Motor neuron (in vitro differentiated cells): ENCODE measurements around the gene FIGN. TPM values are rescaled to one million over a fixed set of nuclear protein-coding genes. Genes with fewer than 3 reads are reported as not detected.

Source experiments
- ATAC-seq, 8 experiments: fragments of 200-7000 bp; cut with Tn5 transposase; replicated peaks in 6 of 8; 2 replicates each; pipeline ENCODE4 v1.8.0; 2021; ENCODE audit warnings: mild to moderate bottlenecking in 8 of 8, moderate library complexity in 8 of 8
- H3K27ac ChIP-seq, 2 donors: fragments of 250-450 bp; sonication (Bioruptor Pico); 2 replicates each; pipeline ENCODE4 v1.9.0; 2021; ENCODE audit warnings: antibody characterized with exemption in 2 of 2, mild to moderate bottlenecking in 2 of 2, moderate library complexity in 1 of 2
- H3K4me1 ChIP-seq, 2 donors: fragments of 250-450 bp; sonication (Bioruptor Pico); replicated peaks in 1 of 2; 2 replicates each; pipeline ENCODE4 v1.6.1; 2021; ENCODE audit warnings: antibody characterized with exemption in 2 of 2, mild to moderate bottlenecking in 2 of 2, moderate library complexity in 1 of 2
- H3K4me3 ChIP-seq, 5 donors: fragments of 250-450 bp; sonication (Bioruptor Pico); 2 replicates each; pipeline ENCODE4 v1.9.0; 2021; ENCODE audit warnings: antibody characterized with exemption in 5 of 5, mild to moderate bottlenecking in 5 of 5, moderate library complexity in 4 of 5
- WGBS, 10 experiments: fragments of 450-650 bp; shearing (Covaris generic); methylation state at CpG; one replicate each; pipeline ENCODE4 v1.0.0; 2022; 5-methylcytosine and 5-hydroxymethylcytosine counted together
- in situ Hi-C, 9 experiments: fragments of 400-800 bp; cut with MboI; loops; one replicate each; pipeline ENCODE4 v1.15.0; 2021; ENCODE audit warnings: low sequenced_read_pairs in 9 of 9, low pct_unique_long_range_greater_than_20kb in 2 of 9; ENCODE audit not compliant: unreplicated experiment in 9 of 9
- total RNA-seq, 8 experiments: library from RNA; unstranded; fragments of 300-600 nt; gene quantifications; 2 replicates each; pipeline versions ENCODE4 v1.2.3 to v1.2.4, GENCODE V29; 2022

The FIGN gene
- total RNA-seq, 8 experiments from 2014 or later = 2.3 to 14.8 (median 8.6) TPM

- 40 to 100% (median 83%) methylated on average over 1 of the region's 1 CpG; no CpG with 5 or more reads in 3 of the 10 experiments for WGBS, 10 experiments
- no peak overlapping the region for H3K27ac ChIP-seq
- ATAC-seq = peak in 7 of 8 experiments; percentile 23 to 59 (median 48)
- in situ Hi-C loops = no loop called here
- peaks cover 7 to 8% of the 10 kb centered on the region in 2 donors for H3K4me1 ChIP-seq
- H3K4me3 ChIP-seq = no peak overlapping the region
Measured at GRCh38 chr2:163641986-163642385, 93.8 kb downstream of the FIGN start.

DNA sequence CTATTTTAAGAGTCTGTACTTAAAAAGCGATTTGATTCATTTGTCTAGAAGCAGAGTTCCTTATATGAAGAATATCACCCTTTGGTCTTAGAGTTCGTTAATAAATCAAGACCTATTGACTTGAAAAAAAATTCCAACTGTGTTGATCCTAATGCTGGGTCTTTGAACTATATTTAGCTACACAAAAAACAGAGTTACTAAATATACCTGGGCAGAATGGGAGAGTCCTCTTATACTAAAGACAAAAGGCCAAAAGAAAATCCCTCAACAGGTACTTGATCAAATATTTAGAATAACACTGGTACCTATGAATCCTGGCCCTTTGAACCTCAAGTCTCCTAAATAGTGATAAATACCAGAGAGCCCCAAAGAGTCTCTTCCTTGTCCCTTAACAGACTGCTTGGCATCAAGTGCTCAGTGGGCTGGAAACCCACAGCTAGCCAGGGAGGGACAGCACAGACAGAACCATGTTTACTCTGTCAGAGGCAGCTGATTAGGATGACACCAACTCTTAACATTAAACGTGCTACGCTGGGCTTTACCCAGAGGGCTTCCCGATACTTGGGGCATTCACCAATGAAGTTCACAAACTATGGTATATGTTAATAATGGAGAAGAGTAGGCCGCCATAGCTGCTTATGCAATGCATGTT lies 95.1 kb downstream of the FIGN start:
- Histone ChIP-seq H3K4me3 (no peak overlapping the region), H3K27ac (no peak overlapping the region), H3K4me1 (peaks cover 3 to 4% of the 10 kb centered on the region in 2 donors)
- in situ Hi-C loops = no loop called here
- 87 to 100% (median 98%) methylated on average over 1 to 5 of the region's 6 CpGs for WGBS, 10 experiments
- ATAC-seq = no peak

DNA sequence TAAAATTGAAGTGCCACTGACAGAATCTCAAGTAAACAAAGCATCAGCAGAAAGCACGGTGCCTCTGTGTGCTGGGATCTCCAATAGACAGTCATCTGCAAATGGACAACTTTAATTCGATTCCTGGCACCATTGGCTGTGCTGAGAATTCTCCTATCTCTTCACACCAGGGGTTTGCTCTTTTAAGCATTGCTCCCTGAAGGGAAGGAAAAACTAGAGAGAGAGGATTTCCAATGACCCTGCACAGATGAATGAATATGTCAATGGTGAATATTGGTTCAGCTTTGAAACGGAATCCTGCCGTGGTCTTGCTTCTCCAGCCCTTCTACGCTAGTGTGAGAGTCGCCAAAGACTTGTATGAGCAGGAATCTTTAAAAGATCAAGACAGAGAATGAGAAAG lies 97.9 kb downstream of the FIGN start:
- Histone ChIP-seq H3K4me1 (peaks cover 3 to 4% of the 10 kb centered on the region in 2 donors), H3K4me3 (no peak overlapping the region), H3K27ac (no peak overlapping the region)
- WGBS, 10 experiments = 76 to 94% (median 92%) methylated on average over 2 to 6 of the region's 6 CpGs
- no peak for ATAC-seq
- in situ Hi-C loops = no loop called here

DNA sequence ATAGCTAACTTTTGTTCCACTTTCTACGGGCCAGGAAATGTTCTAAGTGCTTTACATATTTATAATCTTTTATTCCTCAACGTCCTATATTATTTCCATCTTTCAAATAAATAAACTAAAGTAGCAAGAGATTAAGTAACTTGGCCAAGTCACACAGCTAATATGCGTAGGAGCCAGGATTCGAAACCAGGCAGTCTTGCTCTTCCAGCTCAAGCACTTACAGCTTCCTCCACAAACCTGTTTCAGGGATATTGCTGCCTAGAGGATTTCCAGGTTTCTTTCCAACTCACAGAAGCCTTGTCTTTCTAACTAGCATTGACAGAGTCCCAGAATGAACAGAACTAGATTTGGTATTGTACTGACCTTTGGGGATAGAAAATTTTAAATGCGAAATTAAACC lies 102.5 kb downstream of the FIGN start:
- Histone ChIP-seq H3K4me3 (no peak overlapping the region), H3K27ac (no peak overlapping the region), H3K4me1 (peaks cover 0 to 4% of the 10 kb centered on the region in 2 donors)
- in situ Hi-C loops = no loop called here
- ATAC-seq = no peak
- 71 to 100% (median 96%) methylated on average over 1 to 4 of the region's 5 CpGs; no CpG with 5 or more reads in 2 of the 10 experiments for WGBS, 10 experiments

GRCh38 chr2:163630836-163631235 lies 105.0 kb downstream of the FIGN start:
- in situ Hi-C loops = no loop called here
- WGBS, 10 experiments = 77 to 100% (median 88%) methylated on average over 2 to 5 of the region's 5 CpGs
- no peaks in the 10 kb centered on the region for H3K4me1 ChIP-seq

DNA sequence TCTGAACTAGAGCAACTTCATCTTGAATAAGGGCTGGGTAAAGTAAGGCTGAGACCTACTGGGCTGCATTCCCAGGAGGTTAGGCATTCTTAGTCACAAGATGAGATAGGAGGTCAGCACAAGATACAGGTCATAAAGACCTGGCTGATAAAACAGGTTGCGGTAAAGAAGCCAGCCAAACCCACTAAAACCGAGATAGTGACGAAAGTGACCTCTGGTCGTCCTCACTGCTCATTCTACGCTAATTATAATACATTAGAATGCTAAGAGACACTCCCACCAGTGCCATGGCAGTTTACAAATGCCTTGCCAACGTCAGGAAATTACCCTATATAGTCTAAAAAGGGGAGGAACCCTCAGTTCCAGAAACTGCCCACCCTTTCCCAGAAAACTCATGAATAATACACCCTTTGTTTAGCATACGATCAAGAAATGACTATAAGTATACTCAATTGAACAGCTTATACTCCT lies 109.1 kb downstream of the FIGN start:
- WGBS, 10 experiments = 60 to 100% (median 76%) methylated on average over 1 to 6 of the region's 7 CpGs
- H3K4me1 ChIP-seq = peaks cover 0 to 5% of the 10 kb centered on the region in 2 donors

More at GRCh38 chr2:163630836-163631235, 105.0 kb downstream of the FIGN start:
- Histone ChIP-seq H3K27ac (no peak overlapping the region), H3K4me3 (no peak overlapping the region)
- no peak for ATAC-seq

DNA sequence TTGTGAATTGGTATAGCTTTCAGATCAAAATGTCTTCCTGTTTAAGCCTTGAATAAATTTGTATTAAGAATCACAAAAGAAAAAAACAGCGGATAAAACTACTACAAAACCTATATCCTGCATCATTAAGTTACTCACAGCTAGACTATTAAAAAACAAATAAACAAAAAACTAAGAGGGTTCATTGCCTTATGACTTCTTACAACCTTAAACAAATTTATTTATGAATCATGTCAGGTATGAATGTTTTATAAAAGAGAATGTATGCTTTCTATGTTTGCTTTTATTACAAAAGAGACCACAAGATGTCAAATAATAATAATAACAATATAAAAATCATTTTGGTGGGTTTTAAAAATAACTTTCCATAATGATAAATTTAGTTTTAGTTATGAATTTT lies 109.6 kb downstream of the FIGN start:
- H3K4me1 ChIP-seq = peaks cover 0 to 5% of the 10 kb centered on the region in 2 donors
- in situ Hi-C loops = no loop called here
- H3K27ac ChIP-seq = no peak overlapping the region
- WGBS, 10 experiments = 78 to 100% (median 100%) methylated on average over 1 of the region's 1 CpG; no CpG with 5 or more reads in 1 of the 10 experiments
- no peak for ATAC-seq
- no peak overlapping the region for H3K4me3 ChIP-seq

More for the DNA sequence above, 109.1 kb downstream of the FIGN start:
- in situ Hi-C loops = no loop called here
- ATAC-seq = peak in 4 of 8 experiments; percentile 21 to 79 (median 53)
- H3K4me3 ChIP-seq = no peak overlapping the region
- no peak overlapping the region for H3K27ac ChIP-seq

- WGBS, 10 experiments = 90 to 100% (median 100%) methylated on average over 1 of the region's 1 CpG; no CpG with 5 or more reads in 3 of the 10 experiments
- Histone ChIP-seq H3K4me3 (no peak overlapping the region), H3K4me1 (peaks cover 0 to 5% of the 10 kb centered on the region in 2 donors), H3K27ac (no peak overlapping the region)
- ATAC-seq = no peak
- in situ Hi-C loops = no loop called here
Measured at GRCh38 chr2:163625632-163626031, 110.2 kb downstream of the FIGN start.

- 53 to 100% (median 66%) methylated on average over 1 to 7 of the region's 7 CpGs for WGBS, 10 experiments
- Histone ChIP-seq H3K4me1 (peaks cover 0 to 5% of the 10 kb centered on the region in 2 donors), H3K27ac (no peak overlapping the region), H3K4me3 (no peak overlapping the region)
- ATAC-seq = no peak
- in situ Hi-C loops = no loop called here
Measured at GRCh38 chr2:163621445-163622004, 114.3 kb downstream of the FIGN start.

DNA sequence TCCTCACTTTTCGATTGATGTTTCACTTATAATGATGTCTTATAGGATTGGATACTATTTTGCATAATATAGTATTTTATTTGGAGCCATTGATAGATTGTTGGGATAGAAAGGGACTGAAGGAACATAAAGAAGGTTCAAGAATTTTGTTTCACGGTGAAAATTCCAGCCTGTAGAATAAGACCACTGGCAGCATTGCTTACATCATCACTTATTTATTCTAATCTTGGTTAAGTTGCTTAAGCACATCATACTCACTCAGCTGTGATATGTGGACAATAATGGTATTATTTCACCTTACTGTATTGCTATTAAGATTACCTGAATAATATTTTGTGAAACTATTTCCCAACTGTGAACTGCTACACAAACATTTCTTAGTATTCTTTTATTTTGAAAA lies 118.3 kb downstream of the FIGN start:
- ATAC-seq = no peak
- no peak overlapping the region for H3K27ac ChIP-seq
- in situ Hi-C loops = no loop called here

DNA sequence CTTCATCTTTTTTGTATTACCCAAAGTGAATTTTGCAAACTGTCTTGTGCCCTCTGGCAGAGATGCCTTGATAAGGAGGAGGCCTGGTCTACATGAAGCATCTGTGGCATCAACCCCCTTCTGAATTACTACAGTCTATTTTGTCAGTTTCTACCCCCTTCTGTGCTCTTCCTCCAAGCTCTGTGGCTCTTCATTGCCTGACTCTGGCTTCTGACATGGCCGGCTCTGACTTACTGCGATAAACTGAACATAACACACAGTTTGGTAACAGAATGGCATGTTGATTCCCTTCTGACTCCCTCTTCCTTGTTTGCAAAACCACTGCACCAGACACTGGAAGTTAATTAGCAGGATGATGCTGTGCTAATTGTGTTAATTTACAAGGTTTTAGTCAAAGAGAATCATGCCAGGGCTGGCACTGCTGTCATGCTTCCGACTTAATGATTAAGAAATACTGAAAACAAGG lies 122.5 kb downstream of the FIGN start:
- in situ Hi-C loops = no loop called here
- Histone ChIP-seq H3K27ac (no peak overlapping the region), H3K4me1 (peaks cover 2 to 12% of the 10 kb centered on the region in 2 donors), H3K4me3 (no peak overlapping the region)
- 30 to 100% (median 79%) methylated on average over 1 to 3 of the region's 3 CpGs; no CpG with 5 or more reads in 2 of the 10 experiments for WGBS, 10 experiments
- ATAC-seq = peak in 1 of 8 experiments; percentile 58

More for the DNA sequence above, 118.3 kb downstream of the FIGN start:
- 81 to 100% (median 100%) methylated on average over 1 to 2 of the region's 2 CpGs; no CpG with 5 or more reads in 1 of the 10 experiments for WGBS, 10 experiments
- no peak overlapping the region for H3K4me3 ChIP-seq
- peaks cover 2 to 6% of the 10 kb centered on the region in 2 donors for H3K4me1 ChIP-seq

GRCh38 chr2:163612332-163612731 lies 123.5 kb downstream of the FIGN start:
- in situ Hi-C loops = no loop called here
- ATAC-seq = peak in 3 of 8 experiments; percentile 19 to 32 (median 30)
- 65 to 100% (median 89%) methylated on average over 1 to 8 of the region's 9 CpGs; no CpG with 5 or more reads in 1 of the 10 experiments for whole genome bisulfite sequencing, 10 experiments
- peaks cover 7 to 14% of the 10 kb centered on the region in 2 donors for H3K4me1 ChIP-seq
- H3K27ac ChIP-seq = no peak overlapping the region
- H3K4me3 ChIP-seq = no peak overlapping the region

- ATAC-seq = no peak
- no peak overlapping the region for H3K27ac ChIP-seq
Measured at GRCh38 chr2:163611557-163611906, 124.3 kb downstream of the FIGN start.

More at GRCh38 chr2:163611557-163611906, 124.3 kb downstream of the FIGN start:
- peaks cover 7 to 18% of the 10 kb centered on the region in 2 donors for H3K4me1 ChIP-seq
- in situ Hi-C loops = no loop called here
- 67 to 100% (median 97%) methylated on average over 1 to 8 of the region's 8 CpGs; no CpG with 5 or more reads in 2 of the 10 experiments for WGBS, 10 experiments
- no peak overlapping the region for H3K4me3 ChIP-seq
